Trophoblast cell (in vitro differentiated cells and primary cell): ENCODE measurements around the gene CACNA1C.

Experiments used
- DNase-seq, 2 donors: peaks; one replicate each; pipeline ENCODE4 v3.0.0-alpha.2; 2016
- H2AFZ ChIP-seq: 2 replicates; pipeline ENCODE4 v1.6.1; 2013; ENCODE audit warnings: low read length, moderate library complexity, mild to moderate bottlenecking; ENCODE audit not compliant: insufficient read depth, poor library complexity
- H2AK5ac ChIP-seq: 2 replicates; pipeline ENCODE4 v1.6.1; 2013; ENCODE audit warnings: mild to moderate bottlenecking, low read length
- H2BK120ac ChIP-seq: 2 replicates; pipeline ENCODE4 v1.6.1; 2013; ENCODE audit warnings: low read length, mild to moderate bottlenecking, moderate library complexity; ENCODE audit not compliant: insufficient read depth, poor library complexity
- H2BK12ac ChIP-seq: 2 replicates; pipeline ENCODE4 v1.6.1; 2013; ENCODE audit warnings: mild to moderate bottlenecking, low read length, moderate library complexity
- H2BK5ac ChIP-seq: 2 replicates; pipeline ENCODE4 v1.6.1; 2013; ENCODE audit warnings: low read length, low read depth, moderate library complexity, mild to moderate bottlenecking; ENCODE audit not compliant: poor library complexity
- H3K14ac ChIP-seq: 2 replicates; pipeline ENCODE4 v1.6.1; 2013; ENCODE audit warnings: mild to moderate bottlenecking, low read length
- H3K18ac ChIP-seq: 2 replicates; pipeline ENCODE4 v1.6.1; 2013; ENCODE audit warnings: mild to moderate bottlenecking, low read length
- H3K23ac ChIP-seq: 2 replicates; pipeline ENCODE4 v1.6.1; 2013; ENCODE audit warnings: low read length
- H3K27ac ChIP-seq: 2 replicates; pipeline ENCODE4 v1.5.1; 2013; ENCODE audit warnings: low read depth, mild to moderate bottlenecking, inconsistent platforms, low read length, moderate library complexity
- H3K27me3 ChIP-seq: 2 replicates; pipeline ENCODE4 v1.6.1; 2013; ENCODE audit warnings: inconsistent platforms, mild to moderate bottlenecking, low read length, moderate library complexity; ENCODE audit not compliant: insufficient read depth
- H3K36me3 ChIP-seq, 2 experiments: 1 replicate in 1 of 2; 2 replicates in 1 of 2; pipeline ENCODE4 v1.6.1; 2013; ENCODE audit warnings: low read length in 2 of 2, mild to moderate bottlenecking in 2 of 2, moderate library complexity in 1 of 2; ENCODE audit not compliant: insufficient read depth in 2 of 2, control insufficient read depth in 1 of 2
- H3K4ac ChIP-seq: 2 replicates; pipeline ENCODE4 v1.6.1; 2013; ENCODE audit warnings: low read depth, mild to moderate bottlenecking, low read length, moderate library complexity
- H3K4me1 ChIP-seq, 2 experiments: 1 replicate in 1 of 2; 2 replicates in 1 of 2; pipeline ENCODE4 v1.6.1; 2013; ENCODE audit warnings: low read length in 2 of 2, mild to moderate bottlenecking in 2 of 2, moderate library complexity in 1 of 2; ENCODE audit not compliant: insufficient read depth in 2 of 2, control insufficient read depth in 1 of 2
- H3K4me2 ChIP-seq: 2 replicates; pipeline ENCODE4 v1.6.1; 2013; ENCODE audit warnings: inconsistent platforms, mild to moderate bottlenecking, low read length, moderate library complexity
- H3K4me3 ChIP-seq: 2 replicates; pipeline ENCODE4 v1.5.1; 2013; ENCODE audit warnings: mild to moderate bottlenecking, low read depth, low read length, inconsistent platforms
- H3K79me1 ChIP-seq: one replicate; pipeline ENCODE4 v1.6.1; 2013; ENCODE audit warnings: low read length
- H3K79me2 ChIP-seq: 2 replicates; pipeline ENCODE4 v1.6.1; 2013; ENCODE audit warnings: low read length, mild to moderate bottlenecking; ENCODE audit not compliant: control insufficient read depth, insufficient read depth, poor library complexity
- H3K9ac ChIP-seq: 2 replicates; pipeline ENCODE4 v1.6.1; 2013; ENCODE audit warnings: mild to moderate bottlenecking, low read length
- H3K9me3 ChIP-seq: 2 replicates; pipeline ENCODE4 v1.6.1; 2013; ENCODE audit warnings: low read depth, mild to moderate bottlenecking, control low read depth, inconsistent platforms, low read length; ENCODE audit not compliant: insufficient read depth
- H4K12ac ChIP-seq: 2 replicates; pipeline ENCODE4 v1.6.1; 2013; ENCODE audit warnings: low read depth, mild to moderate bottlenecking, low read length, moderate library complexity
- H4K8ac ChIP-seq: 2 replicates; pipeline ENCODE4 v1.6.1; 2013; ENCODE audit warnings: low read depth, mild to moderate bottlenecking, low read length, moderate library complexity
- H4K91ac ChIP-seq: one replicate; pipeline ENCODE4 v1.6.1; 2013; ENCODE audit warnings: low read depth, mild to moderate bottlenecking, low read length, moderate library complexity
- WGBS: extraction: QIAGEN DNeasy Blood & Tissue Kit; methylation state at CpG from one replicate; pipeline ENCODE4 v1.1.7; 2013; ENCODE audit warnings: missing lambda C conversion rate; ENCODE audit not compliant: insufficient read length, insufficient coverage; ENCODE audit errors: extremely low coverage; 5-methylcytosine and 5-hydroxymethylcytosine counted together

The CACNA1C gene

GRCh38 chr12:2242216-2242615 lies 189.4 kb downstream of the CACNA1C start:
- WGBS: no CpG with 5 or more reads among the region's 5 CpGs

DNA sequence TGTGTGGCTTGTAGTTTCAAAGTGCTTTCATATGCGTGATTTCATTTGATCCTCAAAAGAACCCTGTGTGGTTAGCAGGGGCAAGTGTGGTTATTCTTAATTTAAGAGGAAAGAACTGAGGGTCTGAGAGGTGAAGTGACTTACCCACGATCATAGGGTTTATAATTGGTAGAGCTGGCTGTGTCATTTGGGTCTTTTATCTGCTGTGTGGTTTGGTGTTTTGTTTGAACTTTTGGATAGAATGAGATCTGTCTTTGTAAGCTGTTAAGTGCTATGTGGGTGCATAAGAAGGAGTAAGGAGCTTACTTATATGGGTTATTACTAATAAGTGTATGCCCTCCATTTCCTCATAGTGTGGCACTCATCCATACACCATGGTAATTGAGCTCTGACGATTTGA lies 190.0 kb downstream of the CACNA1C start:
- Histone ChIP-seq H2BK120ac (no peak overlapping the region), H3K27me3 (no peaks in the 10 kb centered on the region), H2BK5ac (no peak overlapping the region), H3K79me1 (no peaks in the 10 kb centered on the region), H3K27ac (no peak overlapping the region), H3K18ac (no peak overlapping the region), H3K9ac (no peak overlapping the region), H2AFZ (no peak overlapping the region), H3K4me1 (peaks cover 3 to 7% of the 10 kb centered on the region in 2 experiments), H3K79me2 (no peaks in the 10 kb centered on the region), H2AK5ac (no peak overlapping the region), H3K4me2 (no peak overlapping the region), H4K8ac (no peak overlapping the region), H3K9me3 (no peaks in the 10 kb centered on the region), H3K14ac (no peak overlapping the region), H3K23ac (no peak overlapping the region), H4K12ac (no peak overlapping the region), H3K4me3 (no peak overlapping the region), H4K91ac (no peak overlapping the region), H2BK12ac (no peak overlapping the region), H3K4ac (no peak overlapping the region), H3K36me3 (no peaks in the 10 kb centered on the region)
- WGBS: no CpG with 5 or more reads among the region's 3 CpGs
- DNase-seq: no peak

More at GRCh38 chr12:2242216-2242615, 189.4 kb downstream of the CACNA1C start:
- Histone ChIP-seq H3K14ac (no peak overlapping the region), H3K4me2 (no peak overlapping the region), H3K4me1 (peaks cover 3 to 7% of the 10 kb centered on the region in 2 experiments), H3K36me3 (no peaks in the 10 kb centered on the region), H3K9ac (no peak overlapping the region), H2AFZ (no peak overlapping the region), H2BK120ac (no peak overlapping the region), H3K4me3 (no peak overlapping the region), H2BK5ac (no peak overlapping the region), H3K9me3 (no peaks in the 10 kb centered on the region), H3K27me3 (no peaks in the 10 kb centered on the region), H3K79me2 (no peaks in the 10 kb centered on the region), H4K8ac (no peak overlapping the region), H2BK12ac (no peak overlapping the region), H3K4ac (no peak overlapping the region), H2AK5ac (no peak overlapping the region), H4K12ac (no peak overlapping the region), H3K79me1 (no peaks in the 10 kb centered on the region), H3K27ac (no peak overlapping the region), H3K23ac (no peak overlapping the region), H4K91ac (no peak overlapping the region), H3K18ac (no peak overlapping the region)
- DNase-seq: no peak

GRCh38 chr12:2243275-2243674 lies 190.5 kb downstream of the CACNA1C start:
- H3K18ac ChIP-seq: no peak overlapping the region
- no peaks in the 10 kb centered on the region for H3K79me1 ChIP-seq
- no peak overlapping the region for H4K91ac ChIP-seq
- H3K4me1 ChIP-seq: peaks cover 3 to 7% of the 10 kb centered on the region in 2 experiments
- no peak overlapping the region for H3K23ac ChIP-seq
- no CpG with 5 or more reads among the region's 2 CpGs for WGBS
- no peak overlapping the region for H3K4me3 ChIP-seq
- no peak overlapping the region for H3K9ac ChIP-seq
- no peak overlapping the region for H3K27ac ChIP-seq
- H3K27me3 ChIP-seq: no peaks in the 10 kb centered on the region
- no peak overlapping the region for H3K4me2 ChIP-seq
- H3K4ac ChIP-seq: no peak overlapping the region
- DNase-seq: peak; percentile 96
- no peak overlapping the region for H3K14ac ChIP-seq
- no peak overlapping the region for H2BK120ac ChIP-seq
- H4K8ac ChIP-seq: no peak overlapping the region
- H3K36me3 ChIP-seq: no peaks in the 10 kb centered on the region
- no peak overlapping the region for H4K12ac ChIP-seq
- no peak overlapping the region for H2AK5ac ChIP-seq
- no peak overlapping the region for H2AFZ ChIP-seq
- H3K9me3 ChIP-seq: no peaks in the 10 kb centered on the region
- H3K79me2 ChIP-seq: no peaks in the 10 kb centered on the region
- no peak overlapping the region for H2BK5ac ChIP-seq
- H2BK12ac ChIP-seq: no peak overlapping the region

DNA sequence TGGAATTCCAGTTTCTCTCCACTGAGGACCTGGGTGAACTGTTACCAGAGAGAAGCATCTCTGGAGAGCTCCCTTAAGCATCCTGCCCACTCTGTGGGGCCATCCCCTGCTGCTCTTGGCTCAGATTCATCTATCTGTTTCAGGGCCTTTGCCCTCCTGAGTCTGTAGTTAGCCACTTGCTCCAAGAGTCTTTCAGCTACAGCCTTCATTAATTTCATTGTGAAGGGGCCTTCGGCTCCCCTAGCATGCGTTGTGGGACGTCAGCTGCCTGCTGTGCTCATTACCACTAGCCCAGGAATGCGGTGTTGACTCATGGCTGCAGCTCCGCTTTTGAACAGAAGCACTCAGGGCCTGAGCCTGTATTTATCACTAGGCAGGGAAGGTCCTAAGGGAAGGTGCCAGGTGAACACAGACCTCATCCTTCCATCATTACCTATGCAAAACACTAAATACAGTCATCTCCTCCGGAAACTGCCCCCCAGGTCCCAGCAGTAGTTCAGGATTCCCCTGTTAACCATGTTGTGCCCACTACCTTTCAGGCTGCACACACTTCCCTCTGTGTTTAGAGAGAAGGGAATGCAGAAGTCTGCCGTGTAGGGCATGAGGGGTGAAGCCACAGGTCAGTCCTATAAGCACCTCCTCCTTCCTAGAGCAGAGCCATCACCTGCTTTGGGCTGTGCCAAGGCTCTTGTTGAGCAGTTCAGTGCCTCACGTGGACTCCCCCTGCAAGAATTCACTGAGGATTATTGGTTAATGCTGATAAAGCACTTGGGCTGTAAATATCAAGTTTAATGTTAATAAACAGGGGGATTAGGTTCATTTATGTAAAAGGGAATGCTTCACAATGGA lies 191.4 kb downstream of the CACNA1C start:
- Histone ChIP-seq H3K79me2 (no peaks in the 10 kb centered on the region), H3K4me2 (no peak overlapping the region), H4K91ac (no peak overlapping the region), H2BK5ac (no peak overlapping the region), H3K9ac (no peak overlapping the region), H3K27ac (no peak overlapping the region), H2BK120ac (no peak overlapping the region), H3K14ac (no peak overlapping the region), H3K23ac (no peak overlapping the region), H3K4ac (no peak overlapping the region), H4K8ac (no peak overlapping the region), H3K4me3 (no peak overlapping the region), H4K12ac (no peak overlapping the region), H2BK12ac (no peak overlapping the region), H3K18ac (no peak overlapping the region), H3K4me1 (peaks cover 3 to 7% of the 10 kb centered on the region in 2 experiments), H3K36me3 (no peaks in the 10 kb centered on the region), H3K27me3 (no peaks in the 10 kb centered on the region), H3K9me3 (no peaks in the 10 kb centered on the region), H2AK5ac (no peak overlapping the region), H2AFZ (no peak overlapping the region), H3K79me1 (no peaks in the 10 kb centered on the region)
- peak; percentile 79 to 87 for DNase-seq
- no CpG with 5 or more reads among the region's 8 CpGs for WGBS
